Fibroblast of lung (primary cell): Measurements from ENCODE around the gene RADIL.

Source experiments
- CTCF ChIP-seq, 2 donors: IDR thresholded peaks in 1 of 2; conservative IDR thresholded peaks in 1 of 2; 1 replicate in 1 of 2; 2 replicates in 1 of 2; pipeline ENCODE4 v1.5.1; 2011 to 2012; ENCODE audit warnings: low read length in 2 of 2, control low read depth in 1 of 2, inconsistent platforms in 1 of 2, low read depth in 1 of 2, mild to moderate bottlenecking in 1 of 2
- EZH2 ChIP-seq: IDR thresholded peaks from 2 replicates; pipeline ENCODE4 v1.5.1; 2012; ENCODE audit warnings: low read length, control low read depth, mild to moderate bottlenecking; ENCODE audit errors: missing control alignments

GRCh38 chr7:4787541-4787940 lies 96.0 kb downstream of the RADIL start:
- TF ChIP-seq CTCF (conservative IDR thresholded peaks at IDR 0.05 in 1 of 2, IDR thresholded peaks at IDR 0.05 in 1 of 2; ENCODE audit: low read depth in 1 of 2, low read length in 2 of 2) (no peak), EZH2 (no peak)
